Panc1 (cell line): Measurements from ENCODE around the gene SLC17A2. TPM values are rescaled to one million over a fixed set of nuclear protein-coding genes. Genes with fewer than 3 reads are reported as not detected.

Experiments used
- ATAC-seq: fragments of 200-7000 bp; cut with Tn5 transposase; 2 replicates; pipeline ENCODE4 v1.9.1; 2020; ENCODE audit warnings: mild to moderate bottlenecking, moderate library complexity
- BruUV-seq: library from RNA; stranded (reverse); fragments of 400-500 nt; replicated peaks from 2 replicates; lab custom pipeline; 2021; lab: Mats Ljungman, UMichigan
- CTCF ChIA-PET: fragments of 300-600 bp; sonication (Branson Sonifier 250); formaldehyde crosslinking; loops from one replicate; lab custom pipeline; 2022; ENCODE audit warnings: antibody characterized with exemption; lab: Charles Lee
- POLR2A ChIA-PET: fragments of 300-600 bp; sonication (Branson Sonifier 250); formaldehyde crosslinking; loops from one replicate; lab custom pipeline; 2022; ENCODE audit warnings: antibody characterized with exemption; lab: Charles Lee
- DNase-seq: peaks from one replicate; pipeline ENCODE4 v3.0.0-alpha.2; 2010; ENCODE audit warnings: low read depth, low spot score
- H3K27ac ChIP-seq: 2 replicates; pipeline ENCODE4 v1.5.1; 2011; ENCODE audit warnings: mild to moderate bottlenecking, low read length, inconsistent platforms
- H3K27me3 ChIP-seq: fragments of 200-500 bp; sonication (Bioruptor generic); 2 replicates; pipeline ENCODE4 v1.6.0; 2014; ENCODE audit warnings: low read length, inconsistent platforms; ENCODE audit not compliant: control insufficient read depth, insufficient read depth
- H3K36me3 ChIP-seq: fragments of 200-500 bp; sonication (Bioruptor generic); 2 replicates; pipeline ENCODE4 v1.5.1; 2014; ENCODE audit warnings: inconsistent platforms, mild to moderate bottlenecking, low read length, moderate library complexity; ENCODE audit not compliant: control insufficient read depth, insufficient read depth
- H3K4me1 ChIP-seq: 2 replicates; pipeline ENCODE4 v1.5.1; 2011; ENCODE audit warnings: inconsistent platforms, mild to moderate bottlenecking, low read length, moderate library complexity; ENCODE audit not compliant: control insufficient read depth, insufficient read depth
- H3K4me3 ChIP-seq, 2 experiments: 2 replicates each; pipeline ENCODE4 v1.5.1; 2011 to 2012; ENCODE audit warnings: low read depth in 2 of 2, low read length in 2 of 2, mild to moderate bottlenecking in 2 of 2, inconsistent platforms in 1 of 2, moderate library complexity in 1 of 2
- H3K9me3 ChIP-seq: fragments of 200-500 bp; sonication (Bioruptor generic); 2 replicates; pipeline ENCODE4 v1.5.1; 2014; ENCODE audit warnings: low read depth, mild to moderate bottlenecking, inconsistent platforms, low read length, moderate library complexity; ENCODE audit not compliant: control insufficient read depth, insufficient read depth
- POLR2AphosphoS5 ChIP-seq: IDR thresholded peaks from 2 replicates; pipeline ENCODE4 v1.6.1; 2012; ENCODE audit warnings: mild to moderate bottlenecking, low read depth, low read length, moderate library complexity
- SIN3A ChIP-seq: IDR thresholded peaks from 2 replicates; pipeline ENCODE4 v1.6.1; 2012; ENCODE audit warnings: low read depth, mild to moderate bottlenecking, low read length, moderate library complexity, borderline replicate concordance; ENCODE audit not compliant: insufficient read depth
- TCF7L2 ChIP-seq: IDR thresholded peaks from 2 replicates; pipeline ENCODE4 v1.6.1; 2011; ENCODE audit warnings: mild to moderate bottlenecking, low read depth, low read length, inconsistent platforms
- in situ Hi-C: cut with HindIII; loops from 2 replicates; pipeline ENCODE4 v1.10.0; 2016; ENCODE audit warnings: low sequenced_read_pairs, low pct_unique_long_range_greater_than_20kb
- intact Hi-C: fragments of 100-400 bp; cut with micrococcal nuclease; formaldehyde crosslinking; loops from one replicate; pipeline ENCODE4 v1.10.0; 2022; ENCODE audit not compliant: unreplicated experiment
- total RNA-seq: library from RNA; stranded (reverse); gene quantifications from one replicate; pipeline ENCODE4 v1.2.1, GENCODE V29; 2021; ENCODE audit not compliant: unreplicated experiment
- TF ChIP-seq, protein P1 (sequence below): fragments of 450-650 bp; IDR thresholded peaks from 2 replicates; pipeline ENCODE4 v1.5.1; 2017; ENCODE audit warnings: mild to moderate bottlenecking
- TF ChIP-seq, protein P2 (sequence below), 2 experiments: IDR thresholded peaks; 2 replicates each; pipeline ENCODE4 v1.6.1; 2011 to 2012; ENCODE audit warnings: low read depth in 2 of 2, control low read depth in 1 of 2, low read length in 1 of 2, mild to moderate bottlenecking in 1 of 2, moderate library complexity in 1 of 2; ENCODE audit not compliant: insufficient read depth in 1 of 2

The SLC17A2 gene
- total RNA-seq, 1 experiment from 2014 or later: not detected

DNA sequence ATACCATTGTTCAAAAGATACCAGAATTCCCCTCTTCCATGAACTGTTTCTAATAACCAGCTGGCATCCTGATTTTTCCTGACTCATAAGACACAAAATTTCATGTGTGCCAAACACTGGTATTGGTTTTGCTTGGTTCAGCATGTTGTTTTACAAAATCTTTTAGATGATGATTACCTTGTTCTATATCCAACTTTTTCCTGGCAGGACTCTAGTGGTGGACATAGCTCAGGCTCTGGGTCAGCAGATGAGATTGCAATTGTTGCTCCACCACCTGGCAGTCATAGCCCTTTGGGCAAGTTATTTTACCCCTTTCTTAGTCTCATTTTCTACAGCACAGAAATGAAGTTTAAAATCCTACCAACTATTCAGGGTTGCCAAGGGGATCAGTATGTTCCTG is 38.3 kb upstream of the SLC17A2 start:
- no TSS peak for BruUV-seq
- ATAC-seq (no peak), DNase-seq (no peak)
- Histone ChIP-seq H3K36me3 (no peaks in the 10 kb centered on the region; the same call in 1 of the 2 replicates), H3K27me3 (no peaks in the 10 kb centered on the region), H3K27ac (no peak overlapping the region), H3K4me1 (peaks cover 16% of the 10 kb centered on the region), H3K9me3 (no peaks in the 10 kb centered on the region), H3K4me3 (no peak overlapping the region)
- ChIA-PET POLR2A (no interaction called here), CTCF (no interaction called here)
- in situ Hi-C loops (no loop called here), intact Hi-C loops (no loop called here)
- TF ChIP-seq TCF7L2: no peak
- TF ChIP-seq, protein P1, sequence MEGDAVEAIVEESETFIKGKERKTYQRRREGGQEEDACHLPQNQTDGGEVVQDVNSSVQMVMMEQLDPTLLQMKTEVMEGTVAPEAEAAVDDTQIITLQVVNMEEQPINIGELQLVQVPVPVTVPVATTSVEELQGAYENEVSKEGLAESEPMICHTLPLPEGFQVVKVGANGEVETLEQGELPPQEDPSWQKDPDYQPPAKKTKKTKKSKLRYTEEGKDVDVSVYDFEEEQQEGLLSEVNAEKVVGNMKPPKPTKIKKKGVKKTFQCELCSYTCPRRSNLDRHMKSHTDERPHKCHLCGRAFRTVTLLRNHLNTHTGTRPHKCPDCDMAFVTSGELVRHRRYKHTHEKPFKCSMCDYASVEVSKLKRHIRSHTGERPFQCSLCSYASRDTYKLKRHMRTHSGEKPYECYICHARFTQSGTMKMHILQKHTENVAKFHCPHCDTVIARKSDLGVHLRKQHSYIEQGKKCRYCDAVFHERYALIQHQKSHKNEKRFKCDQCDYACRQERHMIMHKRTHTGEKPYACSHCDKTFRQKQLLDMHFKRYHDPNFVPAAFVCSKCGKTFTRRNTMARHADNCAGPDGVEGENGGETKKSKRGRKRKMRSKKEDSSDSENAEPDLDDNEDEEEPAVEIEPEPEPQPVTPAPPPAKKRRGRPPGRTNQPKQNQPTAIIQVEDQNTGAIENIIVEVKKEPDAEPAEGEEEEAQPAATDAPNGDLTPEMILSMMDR: no peak
- TF ChIP-seq POLR2AphosphoS5: no peak
- no peak for TF ChIP-seq SIN3A
- TF ChIP-seq, protein P2, sequence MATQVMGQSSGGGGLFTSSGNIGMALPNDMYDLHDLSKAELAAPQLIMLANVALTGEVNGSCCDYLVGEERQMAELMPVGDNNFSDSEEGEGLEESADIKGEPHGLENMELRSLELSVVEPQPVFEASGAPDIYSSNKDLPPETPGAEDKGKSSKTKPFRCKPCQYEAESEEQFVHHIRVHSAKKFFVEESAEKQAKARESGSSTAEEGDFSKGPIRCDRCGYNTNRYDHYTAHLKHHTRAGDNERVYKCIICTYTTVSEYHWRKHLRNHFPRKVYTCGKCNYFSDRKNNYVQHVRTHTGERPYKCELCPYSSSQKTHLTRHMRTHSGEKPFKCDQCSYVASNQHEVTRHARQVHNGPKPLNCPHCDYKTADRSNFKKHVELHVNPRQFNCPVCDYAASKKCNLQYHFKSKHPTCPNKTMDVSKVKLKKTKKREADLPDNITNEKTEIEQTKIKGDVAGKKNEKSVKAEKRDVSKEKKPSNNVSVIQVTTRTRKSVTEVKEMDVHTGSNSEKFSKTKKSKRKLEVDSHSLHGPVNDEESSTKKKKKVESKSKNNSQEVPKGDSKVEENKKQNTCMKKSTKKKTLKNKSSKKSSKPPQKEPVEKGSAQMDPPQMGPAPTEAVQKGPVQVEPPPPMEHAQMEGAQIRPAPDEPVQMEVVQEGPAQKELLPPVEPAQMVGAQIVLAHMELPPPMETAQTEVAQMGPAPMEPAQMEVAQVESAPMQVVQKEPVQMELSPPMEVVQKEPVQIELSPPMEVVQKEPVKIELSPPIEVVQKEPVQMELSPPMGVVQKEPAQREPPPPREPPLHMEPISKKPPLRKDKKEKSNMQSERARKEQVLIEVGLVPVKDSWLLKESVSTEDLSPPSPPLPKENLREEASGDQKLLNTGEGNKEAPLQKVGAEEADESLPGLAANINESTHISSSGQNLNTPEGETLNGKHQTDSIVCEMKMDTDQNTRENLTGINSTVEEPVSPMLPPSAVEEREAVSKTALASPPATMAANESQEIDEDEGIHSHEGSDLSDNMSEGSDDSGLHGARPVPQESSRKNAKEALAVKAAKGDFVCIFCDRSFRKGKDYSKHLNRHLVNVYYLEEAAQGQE (IDR thresholded peaks at IDR 0.05; ENCODE audit: insufficient read depth in 1 of 2, low read depth in 2 of 2, low read length in 1 of 2): no peak

DNA sequence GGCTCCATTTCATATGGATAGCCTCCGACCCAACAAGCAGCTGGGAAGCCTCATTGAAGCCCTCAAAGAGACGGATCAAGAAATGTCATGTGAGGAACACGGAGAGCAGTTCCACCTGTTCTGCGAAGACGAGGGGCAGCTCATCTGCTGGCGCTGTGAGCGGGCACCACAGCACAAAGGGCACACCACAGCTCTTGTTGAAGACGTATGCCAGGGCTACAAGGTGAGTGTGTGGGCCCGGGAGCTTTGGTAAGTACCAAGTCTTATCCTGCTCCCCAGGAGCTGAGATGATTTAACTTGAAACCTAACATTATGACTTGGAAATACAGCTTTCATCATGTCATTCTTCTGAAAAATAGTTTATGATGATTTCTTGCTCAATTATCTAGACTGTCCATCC is 36.2 kb upstream of the SLC17A2 start:
- DNase-seq (no peak), ATAC-seq (no peak)
- ChIA-PET POLR2A (no interaction called here), CTCF (no interaction called here)
- in situ Hi-C loops: no loop called here
- peaks cover 23% of the 10 kb centered on the region for H3K4me1 ChIP-seq
- H3K27me3 ChIP-seq: no peaks in the 10 kb centered on the region
- H3K27ac ChIP-seq: no peak overlapping the region
- no peaks in the 10 kb centered on the region; the same call in none of the 2 replicates for H3K36me3 ChIP-seq
- no peak overlapping the region for H3K4me3 ChIP-seq
- no TSS peak for BruUV-seq
- intact Hi-C loops: no loop called here
- no peaks in the 10 kb centered on the region for H3K9me3 ChIP-seq
- TF ChIP-seq TCF7L2 (no peak), POLR2AphosphoS5 (no peak), SIN3A (no peak)
- TF ChIP-seq, protein P2 (IDR thresholded peaks at IDR 0.05; ENCODE audit: insufficient read depth in 1 of 2, low read depth in 2 of 2, low read length in 1 of 2): no peak
- TF ChIP-seq, protein P1: no peak
